IgD-negative memory B cell (primary cell): ENCODE data around the gene MYO10. TPM values are rescaled to one million over a fixed set of nuclear protein-coding genes. Genes with fewer than 3 reads are reported as not detected.
"Not testable (repeated sequence)": the region's sequence is repeated elsewhere in the genome, so short reads cannot be mapped to it uniquely, and the experiment has no call there.

Experiments
- H3K27ac Mint-ChIP-seq, 3 donors: one replicate each; pipeline ENCODE4 v1.8.0; 2020 to 2022; ENCODE audit warnings: mild to moderate bottlenecking in 3 of 3, mixed read lengths in 3 of 3, moderate library complexity in 1 of 3
- H3K27me3 Mint-ChIP-seq: one replicate; pipeline ENCODE4 v1.8.0; 2021; ENCODE audit warnings: mixed read lengths
- H3K36me3 Mint-ChIP-seq: one replicate; pipeline ENCODE4 v1.8.0; 2020; ENCODE audit warnings: mild to moderate bottlenecking, mixed read lengths
- H3K4me1 Mint-ChIP-seq, 3 donors: one replicate each; pipeline ENCODE4 v1.8.0; 2020 to 2022; ENCODE audit warnings: mixed read lengths in 3 of 3, mild to moderate bottlenecking in 1 of 3
- H3K4me3 Mint-ChIP-seq, 4 donors: one replicate each; pipeline ENCODE4 v1.8.0; 2020 to 2022; ENCODE audit warnings: mild to moderate bottlenecking in 4 of 4, mixed read lengths in 4 of 4, moderate library complexity in 3 of 4
- H3K9me3 Mint-ChIP-seq, 3 donors: one replicate each; pipeline ENCODE4 v1.8.0; 2020 to 2021; ENCODE audit warnings: mixed read lengths in 3 of 3, mild to moderate bottlenecking in 1 of 3
- polyA plus RNA-seq: library from polyadenylated mRNA; unstranded; fragments of 300-500 nt; fragmentation: Illumina TruSeq; gene quantifications from one replicate; pipeline ENCODE4 v1.2.3, GENCODE V29; 2021

The MYO10 gene
- polyA plus RNA-seq, 1 donor from 2014 or later: not detected

GRCh38 chr5:16858151-16858550 lies 77.9 kb downstream of the MYO10 start:
- H3K4me1 Mint-ChIP-seq: no peaks in the 10 kb centered on the region
- H3K36me3 Mint-ChIP-seq: peaks cover 1% of the 10 kb centered on the region
- no peak overlapping the region for H3K4me3 Mint-ChIP-seq
- H3K9me3 Mint-ChIP-seq: peaks cover 0 to 5% (median 0%) of the 10 kb centered on the region in 3 donors
- H3K27ac Mint-ChIP-seq: no peak overlapping the region
- no peaks in the 10 kb centered on the region for H3K27me3 Mint-ChIP-seq

DNA sequence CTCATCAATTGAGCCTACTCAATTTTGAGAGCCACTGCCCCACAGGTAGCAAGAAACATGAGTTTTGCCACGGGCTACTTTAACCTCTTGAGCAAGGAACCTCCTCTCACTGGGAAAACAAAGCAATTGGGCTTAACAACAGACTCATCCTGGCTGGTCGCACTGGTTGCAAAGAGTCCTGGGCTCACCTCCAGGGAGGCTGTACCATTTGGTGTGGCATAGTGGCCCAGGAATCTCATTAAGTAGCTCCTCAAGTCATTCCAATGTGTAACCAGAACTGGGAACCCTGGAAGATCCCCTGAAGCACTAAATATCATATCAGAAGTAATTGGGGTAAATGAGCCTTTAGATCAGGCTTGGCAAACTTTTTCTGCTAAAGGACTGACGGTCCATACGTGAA lies 78.5 kb downstream of the MYO10 start:
- H3K27me3 Mint-ChIP-seq: no peaks in the 10 kb centered on the region
- no peak overlapping the region for H3K27ac Mint-ChIP-seq
- H3K9me3 Mint-ChIP-seq: peaks cover 0 to 5% (median 0%) of the 10 kb centered on the region in 3 donors
- H3K4me1 Mint-ChIP-seq: no peaks in the 10 kb centered on the region
- no peak overlapping the region for H3K4me3 Mint-ChIP-seq
- H3K36me3 Mint-ChIP-seq: no peaks in the 10 kb centered on the region

DNA sequence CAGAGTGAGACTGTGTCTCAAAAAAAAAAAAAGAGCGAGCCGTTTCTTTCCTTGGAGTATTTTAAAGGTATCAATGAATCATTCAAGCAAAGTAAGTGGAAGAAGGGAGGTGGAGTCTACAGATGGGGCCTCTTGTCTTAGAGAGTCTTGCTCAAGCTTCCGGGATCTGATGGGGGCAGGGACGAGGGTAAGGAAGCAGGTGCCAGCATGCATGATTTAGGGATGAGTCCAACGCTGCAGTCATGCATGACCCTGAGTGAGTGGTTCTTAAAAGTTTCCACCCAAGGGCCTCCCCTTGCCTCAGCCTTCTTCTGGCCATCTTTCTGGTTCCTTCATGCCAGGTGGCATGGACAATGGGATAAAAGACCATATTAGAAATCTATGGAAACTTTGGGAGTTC lies 79.6 kb downstream of the MYO10 start:
- no peaks in the 10 kb centered on the region for H3K27me3 Mint-ChIP-seq
- H3K9me3 Mint-ChIP-seq: peaks cover 0 to 5% (median 0%) of the 10 kb centered on the region in 3 donors
- no peaks in the 10 kb centered on the region for H3K36me3 Mint-ChIP-seq
- no peak overlapping the region for H3K4me3 Mint-ChIP-seq
- no peaks in the 10 kb centered on the region for H3K4me1 Mint-ChIP-seq
- no peak overlapping the region for H3K27ac Mint-ChIP-seq

DNA sequence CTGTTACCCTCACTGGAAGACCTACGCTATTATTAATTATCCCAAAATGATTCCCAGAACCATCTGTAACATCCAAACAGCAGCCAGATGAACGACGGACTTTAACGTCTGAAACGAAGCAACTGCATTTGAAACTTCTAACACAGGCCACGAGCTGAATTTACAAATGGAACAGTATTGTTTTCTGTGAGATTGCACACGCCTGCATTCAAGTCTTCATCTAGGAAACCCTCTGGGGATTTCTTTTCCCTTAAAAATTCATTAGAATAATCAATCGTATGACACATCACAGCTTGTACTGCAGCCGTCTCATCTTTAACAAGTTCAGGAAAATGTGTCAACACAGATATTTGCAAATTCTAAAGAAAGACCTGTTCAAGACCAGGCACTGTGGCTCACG lies 80.2 kb downstream of the MYO10 start:
- Mint-ChIP-seq H3K27me3 (no peaks in the 10 kb centered on the region), H3K36me3 (no peaks in the 10 kb centered on the region), H3K27ac (no peak overlapping the region), H3K4me1 (no peaks in the 10 kb centered on the region), H3K9me3 (peaks cover 0 to 5% (median 0%) of the 10 kb centered on the region in 3 donors), H3K4me3 (no peak overlapping the region)

GRCh38 chr5:16855485-16855884 lies 80.6 kb downstream of the MYO10 start:
- H3K9me3 Mint-ChIP-seq: peaks cover 0 to 6% (median 0%) of the 10 kb centered on the region in 3 donors
- no peak overlapping the region for H3K27ac Mint-ChIP-seq

DNA sequence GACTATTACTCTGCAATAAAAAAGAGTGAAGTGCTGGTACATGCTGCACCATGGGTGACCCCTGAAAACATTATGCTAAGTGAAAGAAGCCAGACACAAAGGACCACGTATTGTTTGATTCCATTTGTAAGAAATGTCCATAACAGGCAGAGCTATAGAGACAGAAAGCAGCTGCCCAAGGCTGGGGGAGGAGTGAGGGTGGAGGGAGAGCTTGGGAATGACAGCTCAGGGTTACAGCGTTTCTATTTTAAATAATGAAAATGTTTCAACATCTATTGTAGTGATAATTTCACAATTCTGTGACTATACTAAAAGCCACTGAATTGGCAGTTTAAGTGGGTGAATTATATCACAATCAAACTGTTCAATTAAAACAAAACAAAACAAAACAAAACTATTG lies 81.7 kb downstream of the MYO10 start:
- Mint-ChIP-seq H3K27me3 (no peaks in the 10 kb centered on the region), H3K27ac (no peak overlapping the region), H3K9me3 (peaks cover 0 to 6% (median 0%) of the 10 kb centered on the region in 3 donors), H3K4me3 (no peak overlapping the region), H3K4me1 (no peaks in the 10 kb centered on the region), H3K36me3 (peaks cover 1% of the 10 kb centered on the region)

More at GRCh38 chr5:16855485-16855884, 80.6 kb downstream of the MYO10 start:
- Mint-ChIP-seq H3K27me3 (no peaks in the 10 kb centered on the region), H3K4me3 (no peak overlapping the region), H3K4me1 (no peaks in the 10 kb centered on the region), H3K36me3 (peaks cover under 1% of the 10 kb centered on the region)

DNA sequence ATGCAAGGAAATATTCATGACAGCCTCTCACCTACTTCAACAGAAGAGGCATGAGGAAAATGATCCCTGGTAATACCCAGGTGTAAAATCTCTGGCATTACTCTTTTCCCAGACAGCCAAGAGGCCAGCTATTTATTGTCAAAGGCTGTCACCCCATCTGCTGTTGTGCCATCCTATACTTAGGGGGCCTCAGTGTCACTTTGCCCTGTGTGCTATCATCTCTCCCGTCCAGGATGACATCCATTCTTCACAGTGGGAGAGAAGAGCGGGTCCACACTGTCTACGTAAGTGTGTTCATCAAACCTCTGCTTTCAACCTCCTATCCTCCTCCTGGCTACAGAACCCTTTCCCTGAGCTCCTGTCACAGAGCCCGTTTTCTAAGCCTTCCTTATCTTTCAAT lies 82.6 kb downstream of the MYO10 start:
- Mint-ChIP-seq H3K4me1 (no peaks in the 10 kb centered on the region), H3K27me3 (no peaks in the 10 kb centered on the region), H3K4me3 (no peak overlapping the region), H3K27ac (no peak overlapping the region), H3K9me3 (peaks cover 0 to 4% (median 0%) of the 10 kb centered on the region in 3 donors), H3K36me3 (peaks cover 1% of the 10 kb centered on the region)

DNA sequence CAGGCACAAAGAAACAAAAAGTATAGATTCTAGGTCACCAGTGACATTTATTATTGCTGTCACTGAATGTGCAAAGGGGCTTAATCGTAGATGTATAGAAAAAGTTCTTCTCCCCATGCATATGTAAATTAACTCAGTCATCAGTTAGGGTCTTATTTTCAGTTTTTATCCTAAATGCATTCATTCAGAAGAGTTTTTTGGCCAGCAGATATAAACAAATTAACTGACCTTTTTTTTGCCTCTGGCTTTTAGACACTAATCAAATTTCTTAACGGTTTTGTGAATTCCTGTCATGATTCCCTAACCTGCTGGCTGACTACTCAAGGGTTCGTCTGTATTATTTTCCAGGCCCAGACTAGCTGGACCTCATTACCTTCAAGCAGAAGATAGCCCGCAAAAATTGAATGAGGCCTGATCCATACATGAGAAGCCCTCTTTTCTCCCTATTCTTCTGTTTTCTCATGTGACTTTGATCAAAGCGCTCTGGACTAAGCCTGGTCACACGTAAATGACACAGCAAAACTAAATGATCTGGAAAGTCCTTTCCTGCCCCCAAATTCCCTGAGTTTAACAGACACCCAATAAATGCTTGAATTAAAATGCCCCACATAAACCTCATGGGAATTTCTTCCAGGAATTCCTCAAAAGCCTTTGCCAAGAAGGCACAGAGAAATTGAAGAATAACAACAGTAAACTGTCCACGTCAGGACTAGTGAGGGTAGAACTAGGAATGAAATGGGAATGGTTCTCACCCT lies 83.7 kb downstream of the MYO10 start:
- Mint-ChIP-seq H3K36me3 (peaks cover 1% of the 10 kb centered on the region), H3K27me3 (no peaks in the 10 kb centered on the region), H3K4me3 (no peak overlapping the region), H3K4me1 (no peaks in the 10 kb centered on the region), H3K27ac (no peak overlapping the region), H3K9me3 (peaks cover 0 to 2% (median 0%) of the 10 kb centered on the region in 3 donors)

DNA sequence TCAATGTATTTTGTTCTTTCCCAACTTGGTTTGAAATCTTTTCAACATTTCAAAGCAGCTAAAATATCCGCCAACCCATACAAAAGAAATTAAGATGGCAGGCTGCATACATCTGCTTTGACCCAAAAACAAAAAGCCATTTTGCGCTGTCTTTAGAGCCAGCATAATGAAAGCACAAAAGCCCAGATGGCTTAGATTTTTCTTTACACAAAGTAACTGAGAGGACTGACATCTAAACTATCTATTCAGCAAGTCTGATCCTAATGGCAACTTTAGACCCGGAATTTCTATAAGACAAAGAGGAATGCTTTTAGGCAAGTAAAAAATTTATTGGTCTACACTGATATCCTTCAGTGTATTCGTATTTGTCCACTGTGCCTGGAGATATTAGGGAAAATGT lies 86.3 kb downstream of the MYO10 start:
- Mint-ChIP-seq H3K4me1 (no peaks in the 10 kb centered on the region), H3K27ac (no peak overlapping the region), H3K36me3 (peaks cover 1% of the 10 kb centered on the region), H3K27me3 (no peaks in the 10 kb centered on the region), H3K9me3 (peaks cover 0 to 2% (median 0%) of the 10 kb centered on the region in 3 donors), H3K4me3 (no peak overlapping the region)

DNA sequence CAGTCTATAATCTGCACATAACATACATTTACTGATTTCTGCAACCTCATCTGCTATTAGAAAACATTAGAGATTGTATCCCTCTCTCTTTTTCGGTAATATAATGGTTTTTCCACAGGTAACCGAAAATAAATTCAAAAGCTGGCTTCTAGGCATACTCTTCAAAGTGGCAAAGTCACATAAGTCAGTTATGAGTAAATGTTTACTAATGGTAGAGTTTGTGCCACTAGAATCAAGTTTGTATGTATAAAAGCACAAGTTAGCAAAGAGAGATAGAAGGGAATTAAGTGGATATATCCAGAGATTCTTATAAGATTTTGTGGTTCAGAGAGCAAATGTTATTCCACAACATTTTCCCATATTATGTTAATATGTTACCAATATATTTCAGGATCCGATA lies 86.9 kb downstream of the MYO10 start:
- Mint-ChIP-seq H3K27ac (no peak overlapping the region), H3K27me3 (no peaks in the 10 kb centered on the region), H3K4me1 (no peaks in the 10 kb centered on the region), H3K9me3 (peaks cover 0 to 2% (median 0%) of the 10 kb centered on the region in 3 donors), H3K36me3 (peaks cover 1% of the 10 kb centered on the region), H3K4me3 (no peak overlapping the region)

DNA sequence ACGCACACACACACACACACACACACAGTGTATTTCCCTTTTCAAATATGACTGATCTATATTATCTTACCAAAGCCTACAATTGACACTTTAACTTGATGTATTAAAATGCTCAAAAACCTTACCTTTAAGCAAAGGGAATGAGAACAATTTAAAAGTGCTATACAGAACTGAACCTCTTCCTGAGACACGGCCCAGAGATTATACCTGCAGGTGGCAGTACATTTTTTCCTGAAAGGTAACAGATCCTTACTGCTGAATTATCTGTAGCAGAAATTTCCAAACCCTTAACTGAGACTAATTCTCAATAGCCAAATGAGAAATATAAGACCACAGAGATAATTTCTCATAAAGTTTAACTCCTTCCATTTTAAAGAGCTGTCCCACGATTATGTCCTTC lies 91.1 kb downstream of the MYO10 start:
- no peak overlapping the region for H3K27ac Mint-ChIP-seq
- H3K4me3 Mint-ChIP-seq: no peak overlapping the region
- H3K4me1 Mint-ChIP-seq: no peaks in the 10 kb centered on the region
- H3K27me3 Mint-ChIP-seq: no peaks in the 10 kb centered on the region
- H3K9me3 Mint-ChIP-seq: peaks cover 0 to 3% (median 0%) of the 10 kb centered on the region in 3 donors
- H3K36me3 Mint-ChIP-seq: no peaks in the 10 kb centered on the region

DNA sequence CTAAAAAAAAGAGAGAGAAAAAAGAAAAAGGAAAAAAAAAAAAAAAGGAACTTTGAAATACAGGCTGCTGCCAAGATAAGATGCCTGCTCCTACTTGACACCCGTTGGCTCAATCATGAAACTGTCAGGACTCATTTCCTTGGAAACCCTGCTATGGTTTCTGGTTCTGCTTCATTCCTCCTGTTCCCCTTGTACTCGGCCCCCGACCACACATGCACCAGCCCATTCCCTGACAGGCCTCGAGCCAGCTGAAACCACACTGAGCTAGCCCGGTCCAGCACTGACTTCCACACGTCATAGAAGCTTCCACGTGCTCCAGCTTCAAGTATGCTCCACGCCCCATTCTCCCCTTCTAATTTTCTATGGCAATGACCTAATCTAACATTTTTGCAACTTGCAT lies 93.2 kb downstream of the MYO10 start:
- Mint-ChIP-seq H3K4me3 (no peak overlapping the region), H3K36me3 (no peaks in the 10 kb centered on the region), H3K27me3 (no peaks in the 10 kb centered on the region), H3K9me3 (peaks cover 0 to 3% (median 0%) of the 10 kb centered on the region in 3 donors), H3K4me1 (no peaks in the 10 kb centered on the region), H3K27ac (no peak overlapping the region)

DNA sequence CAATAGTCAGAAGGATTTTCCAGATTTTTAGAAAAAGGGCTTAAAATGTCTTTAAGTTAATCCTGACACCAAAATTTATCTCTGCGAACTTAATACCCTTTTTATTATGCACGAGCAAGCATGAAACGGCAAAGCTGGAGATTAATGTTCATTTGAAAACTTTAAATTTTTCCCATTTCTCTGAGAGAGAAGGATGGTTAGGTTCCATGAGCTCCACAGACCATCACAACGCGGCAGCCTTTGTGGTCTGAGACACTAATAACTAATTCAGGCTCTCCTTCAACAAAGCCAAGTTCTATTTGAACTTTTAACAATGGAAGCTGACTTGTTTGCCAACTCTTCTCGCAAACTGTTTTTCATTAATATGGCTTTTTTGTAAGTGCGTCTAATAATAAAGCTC lies 94.7 kb downstream of the MYO10 start:
- Mint-ChIP-seq H3K4me1 (no peaks in the 10 kb centered on the region), H3K4me3 (no peak overlapping the region), H3K36me3 (no peaks in the 10 kb centered on the region), H3K27ac (no peak overlapping the region), H3K27me3 (no peaks in the 10 kb centered on the region), H3K9me3 (peaks cover 0 to 3% (median 0%) of the 10 kb centered on the region in 3 donors)

DNA sequence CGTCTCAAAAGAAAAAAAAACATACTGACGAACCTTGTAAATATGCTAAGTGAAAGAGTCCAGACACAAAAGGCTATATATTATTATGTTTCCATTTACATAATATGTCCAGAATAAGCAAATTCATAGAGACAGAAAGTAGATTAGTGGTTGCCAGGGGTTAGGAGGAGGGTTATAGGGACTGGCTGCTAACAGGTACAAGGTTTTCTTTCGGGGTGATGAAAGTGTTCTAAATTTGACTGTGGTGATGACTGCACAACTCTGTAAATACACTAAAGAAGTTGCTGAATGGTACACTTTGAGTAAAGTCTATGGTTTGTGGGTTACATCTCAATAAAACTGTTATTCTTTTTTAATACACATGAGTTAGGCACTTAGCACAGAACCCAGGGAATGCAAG lies 98.8 kb downstream of the MYO10 start:
- no peaks in the 10 kb centered on the region for H3K4me1 Mint-ChIP-seq
- H3K36me3 Mint-ChIP-seq: no peaks in the 10 kb centered on the region
- H3K9me3 Mint-ChIP-seq: no peaks in the 10 kb centered on the region
- no peak overlapping the region for H3K27ac Mint-ChIP-seq
- no peak overlapping the region for H3K4me3 Mint-ChIP-seq
- no peaks in the 10 kb centered on the region for H3K27me3 Mint-ChIP-seq

DNA sequence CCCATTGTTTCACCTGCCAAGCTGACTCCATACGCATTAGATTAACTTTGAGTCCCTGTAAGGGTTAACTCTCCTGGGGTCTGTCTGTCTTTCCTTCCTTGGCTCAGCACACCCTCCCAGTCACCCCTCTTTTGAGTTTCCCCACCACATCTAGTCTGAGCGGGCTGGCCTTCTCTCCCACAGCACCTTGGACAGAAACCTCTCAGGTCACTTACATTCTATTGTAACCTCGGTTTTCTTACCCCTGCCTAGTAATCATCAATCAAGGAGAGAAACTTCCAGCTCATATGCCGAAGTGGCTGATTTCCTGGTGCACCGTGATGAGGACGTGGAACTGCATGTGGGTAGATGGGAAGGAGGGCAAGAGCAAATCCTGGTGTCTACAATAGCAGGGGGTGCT lies 102.1 kb downstream of the MYO10 start:
- H3K4me1 Mint-ChIP-seq: no peaks in the 10 kb centered on the region
- H3K9me3 Mint-ChIP-seq: peaks cover 0 to 9% (median 0%) of the 10 kb centered on the region in 3 donors
- no peaks in the 10 kb centered on the region for H3K27me3 Mint-ChIP-seq
- H3K36me3 Mint-ChIP-seq: no peaks in the 10 kb centered on the region
- H3K4me3 Mint-ChIP-seq: no peak overlapping the region
- no peak overlapping the region for H3K27ac Mint-ChIP-seq

DNA sequence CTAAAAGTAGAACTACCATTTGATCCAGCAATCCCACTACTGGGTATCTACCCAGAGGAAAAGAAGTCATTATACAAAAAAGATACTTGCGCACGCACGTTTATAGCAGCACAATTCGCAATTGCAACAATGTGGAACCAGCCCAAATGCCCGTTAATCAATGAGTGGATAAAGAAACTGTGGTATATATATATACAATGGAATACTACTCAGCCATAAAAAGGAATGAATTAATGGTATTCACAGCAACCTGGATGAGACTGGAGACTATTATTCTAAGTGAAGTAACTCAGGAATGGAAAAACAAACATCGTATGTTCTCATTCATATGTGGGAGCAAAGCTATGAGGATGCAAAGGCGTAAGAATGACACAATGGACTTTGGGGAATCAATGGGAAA lies 104.8 kb downstream of the MYO10 start:
- not testable (repeated sequence) for H3K4me1 Mint-ChIP-seq, H3K27ac Mint-ChIP-seq, H3K9me3 Mint-ChIP-seq, H3K36me3 Mint-ChIP-seq, H3K4me3 Mint-ChIP-seq, H3K27me3 Mint-ChIP-seq
